K562 (cell line): Measurements from ENCODE around the gene BTG2. TPM values are rescaled to one million over a fixed set of nuclear protein-coding genes. Genes with fewer than 3 reads are reported as not detected.

Source experiments
- ATAC-seq: fragments of 200-7000 bp; cut with Tn5 transposase; 3 replicates; pipeline ENCODE4 v1.9.1; 2020; ENCODE audit warnings: moderate library complexity
- BruUV-seq: library from RNA; stranded (reverse); fragments of 400-500 nt; replicated peaks from 2 replicates; lab custom pipeline; 2021; lab: Mats Ljungman, UMichigan
- CTCF ChIA-PET: fragments of 300-600 bp; formaldehyde crosslinking; extraction: SDS; loops from one replicate; lab custom pipeline; 2021; ENCODE audit warnings: low intra/inter-chr PET ratio; lab: Yijun Ruan, JAX
- POLR2A ChIA-PET: fragments of 300-600, 350-650 bp; sonication (Branson Sonifier 250); formaldehyde crosslinking; extraction: SDS; loops from one replicate; lab custom pipeline; 2021; ENCODE audit warnings: antibody characterized with exemption, inconsistent platforms; lab: Yijun Ruan, JAX
- DNase-seq, 4 experiments: peaks; one replicate each; pipeline versions ENCODE4 v3.0.0 to v3.0.0-alpha.2; 2011 to 2018; ENCODE audit warnings: low spot score in 3 of 4, mixed read lengths in 3 of 4; ENCODE audit errors: extremely low read depth in 1 of 4
- FAIRE-seq: peaks from 2 replicates; lab custom pipeline; 2011; peaks lifted over from hg19 to GRCh38; lab: Jason Lieb, UNC
- H2AFZ ChIP-seq: 2 replicates; pipeline ENCODE4 v1.6.0; 2011; ENCODE audit warnings: low read depth, low read length, control low read depth, inconsistent platforms
- H3K27ac ChIP-seq: fragments of 200-600 bp; 3 replicates; pipeline ENCODE4 v1.8.0; 2011; ENCODE audit warnings: low read depth, mild to moderate bottlenecking, control low read depth, inconsistent platforms, low read length, moderate library complexity, mixed read lengths; ENCODE audit errors: extremely low read depth
- H3K27me3 ChIP-seq, 2 experiments: fragments of 300-600 bp in 1 of 2; 2 replicates in 1 of 2; 3 replicates in 1 of 2; pipeline versions ENCODE4 v1.6.0 to v1.8.0; 2011; ENCODE audit warnings: inconsistent platforms in 2 of 2, low read length in 2 of 2, mild to moderate bottlenecking in 1 of 2, mixed read lengths in 1 of 2, moderate library complexity in 1 of 2; ENCODE audit not compliant: control insufficient read depth in 2 of 2, insufficient read depth in 2 of 2
- H3K36me3 ChIP-seq: fragments of 300-600 bp; 3 replicates; pipeline ENCODE4 v1.8.0; 2011; ENCODE audit warnings: mild to moderate bottlenecking, low read length, inconsistent platforms; ENCODE audit not compliant: control insufficient read depth, insufficient read depth
- H3K4me1 ChIP-seq, 2 experiments: fragments of 200-600 bp in 1 of 2; replicated peaks in 1 of 2; 2 replicates in 1 of 2; 3 replicates in 1 of 2; pipeline versions ENCODE4 v1.5.1 to v1.8.0; 2011; ENCODE audit warnings: inconsistent platforms in 2 of 2, low read length in 2 of 2, mild to moderate bottlenecking in 1 of 2, mixed read lengths in 1 of 2, moderate library complexity in 1 of 2; ENCODE audit not compliant: control insufficient read depth in 2 of 2, insufficient read depth in 2 of 2
- H3K4me2 ChIP-seq: 2 replicates; pipeline ENCODE4 v1.6.1; 2011; ENCODE audit warnings: low read length, control low read depth, inconsistent platforms, mixed read lengths; ENCODE audit not compliant: insufficient read depth
- H3K4me3 ChIP-seq: fragments of 200-600 bp; sonication (generic), shearing (Covaris generic); 2 replicates; pipeline ENCODE4 v1.5.1; 2016; ENCODE audit warnings: control low read depth, inconsistent platforms
- H3K79me2 ChIP-seq: fragments of 200-600 bp; 3 replicates; pipeline ENCODE4 v1.8.0; 2011; ENCODE audit warnings: low read length, inconsistent platforms; ENCODE audit not compliant: control insufficient read depth, insufficient read depth
- H3K9ac ChIP-seq, 2 experiments: 2 replicates each; pipeline versions ENCODE4 v1.6.0 to v1.6.1; 2011; ENCODE audit warnings: low read depth in 2 of 2, low read length in 2 of 2, control low read depth in 1 of 2, inconsistent platforms in 1 of 2, mild to moderate bottlenecking in 1 of 2, mixed read lengths in 1 of 2; ENCODE audit not compliant: insufficient read depth in 1 of 2
- H3K9me1 ChIP-seq: one replicate; pipeline ENCODE4 v1.6.0; 2011; ENCODE audit warnings: inconsistent platforms, mild to moderate bottlenecking, low read length, moderate library complexity; ENCODE audit not compliant: control insufficient read depth, insufficient read depth
- H3K9me3 ChIP-seq: replicated peaks from 2 replicates; pipeline ENCODE4 v1.5.1; 2011; ENCODE audit warnings: low read depth, low read length, inconsistent platforms; ENCODE audit not compliant: control insufficient read depth, insufficient read depth
- H4K20me1 ChIP-seq: replicated peaks from 2 replicates; pipeline ENCODE4 v1.6.1; 2011; ENCODE audit warnings: low read length, inconsistent platforms, mixed read lengths; ENCODE audit not compliant: control insufficient read depth, insufficient read depth
- RB1 ChIP-seq: fragments of 450-650 bp; IDR thresholded peaks from 2 replicates; pipeline ENCODE4 v1.6.1; 2017; ENCODE audit warnings: low read depth, mild to moderate bottlenecking
- SREBF2 ChIP-seq: sonication (generic); formaldehyde crosslinking; IDR thresholded peaks from 2 replicates; pipeline ENCODE4 v1.4.0; 2020; ENCODE audit warnings: mild to moderate bottlenecking, missing genetic modification reagents
- ZC3H4 ChIP-seq: sonication (generic); formaldehyde crosslinking; IDR thresholded peaks from 2 replicates; pipeline ENCODE4 v1.9.0; 2021; ENCODE audit warnings: missing genetic modification reagents, borderline replicate concordance
- WGBS: fragments of 100-300 bp; shearing (Covaris generic); methylation state at CpG from one replicate; pipeline ENCODE4 v1.1.6; 2016; ENCODE audit warnings: low coverage, mixed read lengths; ENCODE audit not compliant: insufficient coverage; ENCODE audit errors: missing lambda C conversion rate; 5-methylcytosine and 5-hydroxymethylcytosine counted together
- in situ Hi-C: fragments of 300-500 bp; cut with MboI; formaldehyde crosslinking; loops from 4 replicates; pipeline ENCODE4 v1.15.0; 2018; ENCODE audit warnings: inconsistent platforms, mixed read lengths
- intact Hi-C: fragments of 100-400 bp; cut with micrococcal nuclease; formaldehyde crosslinking; loops from 2 replicates; pipeline ENCODE4 v1.14.2; 2022
- polyA plus RNA-seq, 8 experiments: library from polyadenylated mRNA; depleted of rRNA in 4 of 8; stranded (reverse) in 5 of 8; unstranded in 3 of 8; fragments of >200 nt; fragmentation: Nextera tagmentation in 2 of 8; fragmentation: Illumina TruSeq in 1 of 8; extraction: Ambion mirVana in 2 of 8; extraction: Trizol in 1 of 8; gene quantifications; 2 replicates each; pipeline versions ENCODE4 v1.2.1 to v1.2.3, GENCODE V29; 2011 to 2014; ENCODE audit warnings: inconsistent platforms in 1 of 8, missing spikeins in 1 of 8
- total RNA-seq, 7 experiments: library from RNA; depleted of rRNA in 6 of 7; stranded (reverse); fragments of >200 nt in 6 of 7; fragmentation: Illumina TruSeq in 2 of 7; extraction: Trizol in 2 of 7; gene quantifications; 2 replicates each; pipeline versions ENCODE4 v1.2.1 to v1.2.3, GENCODE V29; 2011 to 2021; ENCODE audit warnings: low replicate concordance in 1 of 7
- TF ChIP-seq, protein P1 (sequence below), 2 experiments: fragments of 450-650 bp; IDR thresholded peaks; 2 replicates each; pipeline ENCODE4 v1.6.1; 2016; ENCODE audit warnings: mild to moderate bottlenecking in 2 of 2, borderline replicate concordance in 1 of 2, low read depth in 1 of 2, moderate library complexity in 1 of 2

BTG2 gene
- total and polyA plus RNA-seq, 9 of the 15 experiments (the other 6 are each of a cell fraction or from before 2014, with no cell fraction given) = 2.3 to 41.9 (median 8.7) TPM

DNA sequence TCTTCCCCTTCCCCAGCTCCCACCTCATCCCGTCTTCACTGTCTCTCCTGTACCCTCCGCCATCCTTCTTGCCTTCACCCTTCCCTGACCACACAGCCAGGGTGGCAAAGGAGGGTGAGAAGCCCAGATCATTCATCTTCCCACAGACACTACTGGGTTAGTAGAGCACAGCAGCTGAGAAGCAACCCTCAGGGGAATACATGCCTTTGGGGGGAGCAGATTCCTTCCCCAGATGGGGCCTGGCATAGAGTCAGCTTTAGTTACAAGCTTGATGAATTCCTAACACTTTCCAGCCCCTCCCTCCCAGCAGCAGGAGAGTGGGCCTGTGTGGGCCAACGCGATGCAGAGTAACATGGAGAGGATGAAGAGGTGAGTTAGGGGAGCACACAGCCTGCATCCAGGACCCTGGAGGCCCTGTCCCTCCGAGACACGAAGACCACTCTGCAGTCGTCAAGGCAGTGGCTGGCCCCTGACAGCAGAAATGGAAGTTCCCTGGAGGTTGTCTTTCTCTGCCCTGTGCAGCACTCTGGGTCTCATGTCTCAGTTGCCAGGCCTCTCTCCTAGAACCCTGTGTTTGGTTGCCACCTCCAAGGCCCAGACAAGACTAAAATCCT, 8.8 kb upstream of the BTG2 start:
- Histone ChIP-seq H3K27ac (no peak overlapping the region), H3K9me3 (no peaks in the 10 kb centered on the region), H3K36me3 (no peaks in the 10 kb centered on the region), H3K4me2 (no peak overlapping the region), H3K9me1 (peaks cover 8% of the 10 kb centered on the region), H2AFZ (no peak overlapping the region), H3K9ac (no peak overlapping the region), H3K4me3 (no peak overlapping the region), H3K79me2 (no peaks in the 10 kb centered on the region), H4K20me1 (no peaks in the 10 kb centered on the region), H3K4me1 (peaks cover 21 to 26% of the 10 kb centered on the region in 2 experiments), H3K27me3 (no peaks in the 10 kb centered on the region)
- FAIRE-seq = no peak
- ATAC-seq = no peak
- in situ Hi-C loops (no loop called here), intact Hi-C loops (no loop called here)
- DNase-seq = no peak
- BruUV-seq = no TSS peak
- POLR2A ChIA-PET = interaction anchor here (2.8 kb wide), 1 partner anchor 9 kb away, joined by 25 read pairs; the partner anchor contains the start of gene BTG2
- 67% methylated on average over 7 of the region's 7 CpGs for WGBS
- TF ChIP-seq ZC3H4 (CRISPR knock-in tag) (no peak), RB1 (no peak), SREBF2 (CRISPR knock-in tag) (no peak)
- TF ChIP-seq, protein P1, sequence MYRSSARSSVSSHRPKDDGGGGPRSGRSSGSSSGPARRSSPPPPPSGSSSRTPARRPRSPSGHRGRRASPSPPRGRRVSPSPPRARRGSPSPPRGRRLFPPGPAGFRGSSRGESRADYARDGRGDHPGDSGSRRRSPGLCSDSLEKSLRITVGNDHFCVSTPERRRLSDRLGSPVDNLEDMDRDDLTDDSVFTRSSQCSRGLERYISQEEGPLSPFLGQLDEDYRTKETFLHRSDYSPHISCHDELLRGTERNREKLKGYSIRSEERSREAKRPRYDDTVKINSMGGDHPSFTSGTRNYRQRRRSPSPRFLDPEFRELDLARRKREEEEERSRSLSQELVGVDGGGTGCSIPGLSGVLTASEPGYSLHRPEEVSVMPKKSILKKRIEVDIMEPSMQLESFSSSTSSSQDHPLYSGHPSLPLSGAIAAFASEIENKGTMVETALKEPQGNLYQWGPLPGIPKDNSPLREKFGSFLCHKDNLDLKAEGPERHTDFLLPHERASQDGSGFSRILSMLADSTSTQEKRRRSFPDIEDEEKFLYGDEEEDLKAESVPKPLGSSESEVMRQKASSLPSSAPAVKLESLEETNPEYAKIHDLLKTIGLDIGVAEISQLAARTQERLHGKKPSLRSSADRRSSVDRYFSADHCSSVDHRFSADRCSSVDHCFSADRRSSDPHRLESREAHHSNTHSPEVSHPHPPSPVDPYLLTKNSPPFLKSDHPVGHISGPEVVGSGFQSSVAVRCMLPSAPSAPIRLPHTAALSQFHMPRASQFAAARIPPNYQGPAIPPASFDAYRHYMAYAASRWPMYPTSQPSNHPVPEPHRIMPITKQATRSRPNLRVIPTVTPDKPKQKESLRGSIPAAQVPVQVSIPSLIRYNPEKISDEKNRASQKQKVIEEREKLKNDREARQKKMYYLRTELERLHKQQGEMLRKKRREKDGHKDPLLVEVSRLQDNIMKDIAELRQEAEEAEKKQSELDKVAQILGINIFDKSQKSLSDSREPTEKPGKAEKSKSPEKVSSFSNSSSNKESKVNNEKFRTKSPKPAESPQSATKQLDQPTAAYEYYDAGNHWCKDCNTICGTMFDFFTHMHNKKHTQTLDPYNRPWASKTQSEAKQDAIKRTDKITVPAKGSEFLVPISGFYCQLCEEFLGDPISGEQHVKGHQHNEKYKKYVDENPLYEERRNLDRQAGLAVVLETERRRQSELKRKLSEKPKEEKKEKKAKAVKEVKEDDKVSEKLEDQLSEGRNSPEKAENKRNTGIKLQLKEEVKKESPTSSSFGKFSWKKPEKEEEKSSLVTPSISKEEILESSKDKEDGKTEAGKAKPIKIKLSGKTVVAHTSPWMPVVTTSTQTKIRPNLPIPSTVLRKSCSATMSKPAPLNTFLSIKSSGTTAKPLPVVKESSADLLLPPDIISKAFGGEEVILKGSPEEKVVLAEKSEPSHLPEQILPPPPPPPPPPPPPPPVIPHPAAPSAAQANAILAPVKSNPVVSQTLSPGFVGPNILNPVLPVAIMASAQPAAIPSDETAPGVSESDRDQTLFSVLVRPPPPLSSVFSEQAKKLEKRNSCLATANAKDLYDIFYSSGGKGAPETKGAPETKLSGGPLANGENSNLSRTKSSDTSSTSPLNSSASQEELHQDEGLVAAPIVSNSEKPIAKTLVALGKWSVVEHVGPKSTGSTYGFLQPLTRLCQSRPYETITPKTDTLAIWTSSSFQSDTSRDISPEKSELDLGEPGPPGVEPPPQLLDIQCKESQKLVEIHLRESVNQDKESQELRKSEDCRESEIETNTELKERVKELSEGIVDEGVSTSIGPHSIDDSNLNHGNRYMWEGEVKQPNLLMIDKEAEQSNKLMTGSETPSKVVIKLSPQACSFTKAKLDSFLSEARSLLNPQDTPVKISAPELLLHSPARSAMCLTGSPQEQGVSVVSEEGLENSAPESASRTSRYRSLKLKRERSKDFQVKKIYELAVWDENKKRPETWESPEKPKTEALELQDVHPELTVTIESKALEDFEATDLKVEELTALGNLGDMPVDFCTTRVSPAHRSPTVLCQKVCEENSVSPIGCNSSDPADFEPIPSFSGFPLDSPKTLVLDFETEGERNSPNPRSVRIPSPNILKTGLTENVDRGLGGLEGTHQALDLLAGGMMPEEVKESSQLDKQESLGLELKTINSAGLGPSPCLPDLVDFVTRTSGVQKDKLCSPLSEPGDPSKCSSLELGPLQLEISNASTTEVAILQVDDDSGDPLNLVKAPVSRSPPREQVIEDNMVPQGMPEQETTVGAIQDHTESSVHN (IDR thresholded peaks at IDR 0.05; ENCODE audit: borderline replicate concordance in 1 of 2, low read depth in 1 of 2) = no peak
- CTCF ChIA-PET = no interaction called here
